ENCODE results near the gene TMPRSS3. TPM values are rescaled to one million over a fixed set of nuclear protein-coding genes. Genes with fewer than 3 reads are reported as not detected.
"Not testable (repeated sequence)": the region's sequence is repeated elsewhere in the genome, so short reads cannot be mapped to it uniquely, and the experiment has no call there.

Gene TMPRSS3
- total RNA-seq, 4 donors from 2014 or later, result 0.34 to 1.6 (median 1.0) TPM; not detected in 1

- Histone ChIP-seq H3K36me3 (no peaks in the 10 kb centered on the region), H3K9me3 (no peaks in the 10 kb centered on the region), H3K27ac (no peak overlapping the region), H3K27me3 (peaks cover 21% of the 10 kb centered on the region), H3K4me1 (peaks cover 7% of the 10 kb centered on the region), H3K4me3 (no peak overlapping the region)
- 84% methylated on average over 7 of the region's 7 CpGs for WGBS
- TF ChIP-seq CTCF (IDR thresholded peaks at IDR 0.05), result no peak
- TF ChIP-seq POLR2AphosphoS5 (IDR thresholded peaks at IDR 0.05), result no peak
- no peak for TF ChIP-seq POLR2A (IDR thresholded peaks at IDR 0.05)
- TF ChIP-seq EP300 (IDR thresholded peaks at IDR 0.05), result no peak
- DNase-seq (ENCODE audit: low spot score in 2 of 2), result no peak
Measured at GRCh38 chr21:42409366-42409765, 13.5 kb upstream of the TMPRSS3 start.

- H3K27ac ChIP-seq; H3K4me1 ChIP-seq; H3K4me3 ChIP-seq; DNase-seq (ENCODE audit: low spot score in 2 of 2); H3K36me3 ChIP-seq; H3K9me3 ChIP-seq: not testable (repeated sequence)
- H3K27me3 ChIP-seq, result peaks cover 21% of the 10 kb centered on the region
- 76% methylated on average over 5 of the region's 5 CpGs for WGBS
Measured at GRCh38 chr21:42408718-42409117, 12.9 kb upstream of the TMPRSS3 start.

GRCh38 chr21:42407476-42407875, 11.6 kb upstream of the TMPRSS3 start:
- peaks cover 7% of the 10 kb centered on the region for H3K4me1 ChIP-seq
- peaks cover 14% of the 10 kb centered on the region for H3K27me3 ChIP-seq
- TF ChIP-seq POLR2AphosphoS5 (IDR thresholded peaks at IDR 0.05), result no peak
- TF ChIP-seq EP300 (IDR thresholded peaks at IDR 0.05), result no peak
- TF ChIP-seq CTCF (IDR thresholded peaks at IDR 0.05), result no peak
- TF ChIP-seq POLR2A (IDR thresholded peaks at IDR 0.05), result no peak
- no peaks in the 10 kb centered on the region for H3K9me3 ChIP-seq
- no peak overlapping the region for H3K4me3 ChIP-seq
- no peak overlapping the region for H3K27ac ChIP-seq
- DNase-seq (ENCODE audit: low spot score in 2 of 2), result no peak
- WGBS, result 66% methylated on average over 5 of the region's 5 CpGs
- no peaks in the 10 kb centered on the region for H3K36me3 ChIP-seq

- H3K27me3 ChIP-seq, result peaks cover 8% of the 10 kb centered on the region
- no peak for DNase-seq (ENCODE audit: low spot score in 2 of 2)
- H3K4me1 ChIP-seq, result peaks cover 1% of the 10 kb centered on the region
- H3K36me3 ChIP-seq, result no peaks in the 10 kb centered on the region
- no peaks in the 10 kb centered on the region for H3K9me3 ChIP-seq
- H3K4me3 ChIP-seq, result no peak overlapping the region
- WGBS, result 80% methylated on average over 6 of the region's 7 CpGs
- no peak overlapping the region for H3K27ac ChIP-seq
- no peak for TF ChIP-seq POLR2A (IDR thresholded peaks at IDR 0.05)
- TF ChIP-seq CTCF (IDR thresholded peaks at IDR 0.05), result no peak
Measured at GRCh38 chr21:42406866-42407265, 11.0 kb upstream of the TMPRSS3 start.

- Histone ChIP-seq H3K27me3 (peaks cover 8% of the 10 kb centered on the region), H3K4me1 (no peaks in the 10 kb centered on the region), H3K9me3 (no peaks in the 10 kb centered on the region), H3K4me3 (peak overlapping the region; percentile 1), H3K27ac (no peak overlapping the region), H3K36me3 (no peaks in the 10 kb centered on the region)
- WGBS, result 69% methylated on average over 10 of the region's 10 CpGs
- no peak for DNase-seq (ENCODE audit: low spot score in 2 of 2)
- no peak for TF ChIP-seq POLR2A (IDR thresholded peaks at IDR 0.05)
Measured at GRCh38 chr21:42406201-42406621, 10.4 kb upstream of the TMPRSS3 start.

- 85% methylated on average over 20 of the region's 23 CpGs for WGBS
- TF ChIP-seq CTCF (IDR thresholded peaks at IDR 0.05), result no peak
- no peak for TF ChIP-seq EP300 (IDR thresholded peaks at IDR 0.05)
- peak overlapping the region; percentile 1 for H3K4me3 ChIP-seq
- no peaks in the 10 kb centered on the region for H3K36me3 ChIP-seq
- no peak overlapping the region for H3K27ac ChIP-seq
- DNase-seq (ENCODE audit: low spot score in 2 of 2), result no peak
- H3K27me3 ChIP-seq, result peaks cover 8% of the 10 kb centered on the region
- H3K4me1 ChIP-seq, result no peaks in the 10 kb centered on the region
- no peaks in the 10 kb centered on the region for H3K9me3 ChIP-seq
Measured at GRCh38 chr21:42405064-42406013, 9.5 kb upstream of the TMPRSS3 start.
